DOHH2 (cell line): ENCODE measurements around the gene C1QTNF5.

Experiments
- H3F3A ChIP-seq: fragments of 200-600 bp; sonication (generic), shearing (Covaris generic); 2 replicates; pipeline ENCODE4 v1.6.0; 2016; ENCODE audit warnings: antibody characterized with exemption, mild to moderate bottlenecking; ENCODE audit not compliant: control insufficient read depth, insufficient read depth
- H3K27ac ChIP-seq: fragments of 200-600 bp; sonication (generic); 2 replicates; pipeline ENCODE4 v1.5.1; 2014; ENCODE audit warnings: low read depth, mild to moderate bottlenecking, low read length, moderate library complexity
- H3K27me3 ChIP-seq: fragments of 200-600 bp; sonication (generic); 2 replicates; pipeline ENCODE4 v1.6.1; 2014; ENCODE audit warnings: mild to moderate bottlenecking, low read length, mixed read lengths; ENCODE audit not compliant: control insufficient read depth
- H3K36me3 ChIP-seq: fragments of 200-600 bp; sonication (generic); 2 replicates; pipeline ENCODE4 v1.6.1; 2014; ENCODE audit warnings: mild to moderate bottlenecking, low read length, moderate library complexity, mixed read lengths; ENCODE audit not compliant: control insufficient read depth
- H3K4me1 ChIP-seq: fragments of 200-600 bp; sonication (generic); 2 replicates; pipeline ENCODE4 v1.6.1; 2014; ENCODE audit warnings: mild to moderate bottlenecking, low read length, mixed read lengths; ENCODE audit not compliant: control insufficient read depth
- H3K4me2 ChIP-seq: fragments of 200-600 bp; sonication (generic); 2 replicates; pipeline ENCODE4 v1.6.0; 2014; ENCODE audit warnings: mild to moderate bottlenecking, low read length, moderate library complexity
- H3K4me3 ChIP-seq: fragments of 200-600 bp; sonication (generic); 2 replicates; pipeline ENCODE4 v1.5.1; 2014; ENCODE audit warnings: mild to moderate bottlenecking, low read length, mixed read lengths
- H3K79me2 ChIP-seq: fragments of 200-600 bp; sonication (generic); 2 replicates; pipeline ENCODE4 v1.6.1; 2014; ENCODE audit warnings: mild to moderate bottlenecking, low read length, mixed read lengths; ENCODE audit not compliant: control insufficient read depth
- H3K9me2 ChIP-seq: fragments of 200-600 bp; sonication (generic); replicated peaks from 2 replicates; pipeline ENCODE4 v1.6.1; 2014; ENCODE audit warnings: mild to moderate bottlenecking, low read length, mixed read lengths; ENCODE audit not compliant: control insufficient read depth
- H3K9me3 ChIP-seq: fragments of 200-600 bp; sonication (generic); 2 replicates; pipeline ENCODE4 v1.6.1; 2014; ENCODE audit warnings: antibody characterized with exemption, low read length, mixed read lengths; ENCODE audit not compliant: control insufficient read depth, insufficient read depth
- H4K20me1 ChIP-seq: fragments of 200-600 bp; sonication (generic); 2 replicates; pipeline ENCODE4 v1.6.0; 2014; ENCODE audit warnings: low read depth, mild to moderate bottlenecking, antibody characterized with exemption, low read length, moderate library complexity; ENCODE audit not compliant: control insufficient read depth, insufficient read depth
- CTCF ChIP-seq: fragments of 200-600 bp; sonication (generic); IDR thresholded peaks from one replicate; pipeline ENCODE4 v1.5.1; 2014; ENCODE audit warnings: antibody characterized with exemption, mild to moderate bottlenecking, low read depth, low read length; ENCODE audit not compliant: poor library complexity, severe bottlenecking
- EZH2phosphoT487 ChIP-seq: fragments of 200-600 bp; sonication (generic); IDR thresholded peaks from 2 replicates; pipeline ENCODE4 v1.6.1; 2017; ENCODE audit warnings: borderline replicate concordance, mild to moderate bottlenecking, antibody characterized with exemption, low read length, moderate library complexity, mixed read lengths

The C1QTNF5 gene

DNA sequence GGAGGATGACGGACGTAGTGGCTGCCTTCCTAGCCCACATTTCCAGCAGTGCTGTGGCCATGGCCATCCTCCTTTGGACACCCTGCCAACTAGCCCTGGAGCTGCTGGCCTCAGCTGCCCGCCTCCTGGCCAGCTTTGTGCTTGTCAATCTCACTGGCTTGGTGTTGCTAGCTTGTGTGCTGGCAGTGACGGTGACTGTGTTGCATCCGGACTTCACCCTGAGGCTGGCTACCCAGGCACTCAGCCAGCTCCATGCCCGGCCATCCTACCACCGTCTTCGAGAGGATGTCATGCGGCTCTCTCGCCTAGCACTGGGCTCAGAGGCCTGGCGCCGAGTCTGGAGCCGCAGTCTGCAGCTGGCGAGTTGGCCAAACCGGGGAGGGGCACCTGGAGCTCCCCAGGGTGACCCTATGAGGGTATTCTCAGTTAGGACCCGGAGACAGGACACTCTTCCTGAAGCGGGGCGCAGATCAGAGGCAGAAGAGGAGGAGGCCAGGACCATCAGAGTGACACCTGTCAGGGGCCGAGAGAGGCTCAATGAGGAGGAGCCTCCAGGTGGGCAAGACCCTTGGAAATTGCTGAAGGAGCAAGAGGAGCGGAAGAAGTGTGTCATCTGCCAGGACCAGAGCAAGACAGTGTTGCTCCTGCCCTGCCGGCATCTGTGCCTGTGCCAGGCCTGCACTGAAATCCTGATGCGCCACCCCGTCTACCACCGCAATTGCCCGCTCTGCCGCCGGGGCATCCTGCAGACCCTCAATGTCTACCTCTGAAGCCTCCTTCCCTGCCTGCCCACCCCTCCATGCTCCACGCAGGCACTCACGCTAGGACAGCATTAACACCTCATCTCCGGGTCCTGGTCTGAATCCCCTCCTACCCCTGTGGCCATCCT, 4.8 kb downstream of the C1QTNF5 start:
- Histone ChIP-seq H3K79me2 (peaks cover 36% of the 10 kb centered on the region), H3K27ac (no peak overlapping the region), H3K4me2 (peak overlapping the region; percentile 93), H3K9me3 (no peaks in the 10 kb centered on the region), H3K4me1 (peaks cover 46% of the 10 kb centered on the region), H4K20me1 (0 out of 2 replicates have a peak, but pooled peaks cover 8% of the 10 kb centered on the region), H3K4me3 (peak overlapping the region; percentile 82), H3K27me3 (peaks cover 4% of the 10 kb centered on the region), H3K9me2 (no peaks in the 10 kb centered on the region), H3K36me3 (peaks cover 28% of the 10 kb centered on the region), H3F3A (0 out of 2 replicates have a peak, but pooled peaks cover 3% of the 10 kb centered on the region)
- TF ChIP-seq CTCF = no peak
- no peak for TF ChIP-seq EZH2phosphoT487

DNA sequence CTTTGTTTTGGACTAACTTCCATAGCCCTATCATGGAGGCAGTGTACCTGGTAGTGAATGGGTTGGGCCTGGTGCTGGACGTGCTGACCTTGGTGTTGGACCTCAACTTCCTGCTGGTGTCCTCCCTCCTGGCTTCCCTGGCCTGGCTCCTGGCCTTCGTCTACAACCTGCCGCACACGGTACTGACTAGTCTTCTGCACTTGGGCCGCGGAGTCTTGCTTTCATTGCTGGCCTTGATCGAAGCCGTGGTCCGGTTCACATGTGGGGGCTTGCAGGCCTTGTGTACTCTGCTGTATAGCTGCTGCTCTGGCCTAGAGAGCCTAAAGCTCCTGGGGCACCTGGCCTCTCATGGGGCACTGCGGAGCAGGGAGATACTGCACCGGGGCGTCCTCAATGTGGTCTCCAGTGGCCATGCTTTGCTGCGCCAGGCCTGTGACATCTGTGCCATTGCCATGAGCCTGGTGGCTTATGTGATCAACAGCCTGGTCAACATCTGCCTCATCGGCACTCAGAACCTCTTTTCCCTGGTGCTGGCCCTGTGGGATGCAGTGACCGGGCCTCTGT, 5.5 kb downstream of the C1QTNF5 start:
- Histone ChIP-seq H3K79me2 (peaks cover 36% of the 10 kb centered on the region), H3K9me3 (no peaks in the 10 kb centered on the region), H3K4me1 (peaks cover 44% of the 10 kb centered on the region), H3K9me2 (no peaks in the 10 kb centered on the region), H3K4me3 (peak overlapping the region; percentile 82), H3K27ac (peak overlapping the region; percentile 51), H3F3A (0 out of 2 replicates have a peak, but pooled peaks cover 3% of the 10 kb centered on the region), H3K4me2 (peak overlapping the region; percentile 93), H4K20me1 (0 out of 2 replicates have a peak, but pooled peaks cover 8% of the 10 kb centered on the region), H3K27me3 (no peaks in the 10 kb centered on the region), H3K36me3 (peaks cover 28% of the 10 kb centered on the region)
- no peak for TF ChIP-seq EZH2phosphoT487
- TF ChIP-seq CTCF = no peak

DNA sequence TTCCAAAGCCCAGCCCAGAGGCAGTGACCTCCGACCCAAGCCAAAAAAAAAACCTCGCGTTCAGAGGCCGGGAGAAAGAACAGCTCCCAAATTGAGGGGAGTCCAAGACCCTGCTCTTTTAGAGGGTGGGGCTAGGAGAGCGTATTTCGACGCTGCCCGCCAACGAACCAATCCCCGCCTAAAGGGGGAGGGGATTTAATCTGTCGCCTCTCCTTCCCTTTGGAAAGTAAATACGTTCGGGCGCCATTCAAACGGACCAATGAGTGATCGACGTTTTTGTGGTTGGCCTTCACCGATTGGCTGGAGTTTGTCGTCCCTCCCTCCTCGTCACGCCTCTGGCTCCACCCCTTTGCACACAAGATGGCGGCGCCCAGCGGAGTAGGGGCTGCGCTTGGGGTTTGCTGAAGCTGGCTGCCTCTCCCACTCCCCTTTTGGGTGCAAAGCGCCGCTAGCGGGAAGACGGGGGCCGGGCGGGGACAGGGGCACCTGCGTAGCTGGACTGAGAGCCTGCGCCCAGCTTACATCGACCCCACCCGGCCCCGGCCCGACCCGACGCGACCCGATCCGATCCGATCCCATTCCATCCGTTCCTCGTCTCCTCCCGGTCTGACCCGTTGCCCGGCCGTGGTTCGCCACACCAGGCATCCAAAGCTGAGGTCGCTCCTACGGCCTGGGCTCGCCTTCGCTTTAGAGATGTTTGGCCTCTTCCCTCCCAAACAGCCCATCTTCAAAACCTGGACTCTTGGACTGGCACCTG, 6.3 kb downstream of the C1QTNF5 start, which contains the start of gene RNF26:
Gene RNF26 (plus strand): TSS at position 354 of the 757 bp plus-strand sequence. CDS start 596 bp downstream, outside the sequence.
- Histone ChIP-seq H3K27ac (peak within 1 kb of the TSS; percentile 51), H3K79me2 (peaks cover 36% of the 10 kb centered on the region), H3K36me3 (peaks cover 27% of the 10 kb centered on the region), H4K20me1 (0 out of 2 replicates have a peak, but pooled peaks cover 8% of the 10 kb centered on the region), H3F3A (0 out of 2 replicates have a peak, but pooled peaks cover 3% of the 10 kb centered on the region), H3K4me1 (peaks cover 42% of the 10 kb centered on the region), H3K4me2 (peak within 1 kb of the TSS; percentile 93), H3K9me2 (no peaks in the 10 kb centered on the region), H3K27me3 (no peaks in the 10 kb centered on the region), H3K9me3 (no peaks in the 10 kb centered on the region), H3K4me3 (peak within 1 kb of the TSS; percentile 82)
- no peak for TF ChIP-seq CTCF
- no peak for TF ChIP-seq EZH2phosphoT487
